ENCODE measurements around the gene LY6G6F.

DNA sequence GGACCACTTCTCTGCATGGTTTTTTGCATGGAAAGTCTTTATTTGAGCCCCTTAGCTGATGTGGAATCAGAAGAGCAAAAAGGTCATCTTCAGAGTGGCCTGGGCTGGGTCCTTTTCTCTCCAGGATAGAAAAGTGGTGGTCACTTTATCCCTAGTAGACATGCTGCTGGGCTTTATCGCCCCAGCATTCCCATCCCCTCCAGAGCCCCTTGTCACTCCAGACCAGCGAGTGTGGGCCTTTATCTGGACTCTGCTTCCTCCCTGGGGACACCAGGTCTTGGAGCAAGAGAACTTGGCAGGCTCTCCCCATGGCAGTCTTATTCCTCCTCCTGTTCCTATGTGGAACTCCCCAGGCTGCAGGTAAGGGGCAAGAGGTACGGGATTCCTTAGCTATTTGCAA lies at the start of gene LY6G6F:
- TF ChIP-seq CTCF (IDR thresholded peaks at IDR 0.05) (no peak), POLR2A (IDR thresholded peaks at IDR 0.05) (no peak)
